ENCODE results near the gene FBXW2.
A peak's percentile ranks its signal among the peaks of the same experiment; 100 is the strongest.
"Not testable (repeated sequence)": the region's sequence is repeated elsewhere in the genome, so short reads cannot be mapped to it uniquely, and the experiment has no call there.

Gene FBXW2

DNA sequence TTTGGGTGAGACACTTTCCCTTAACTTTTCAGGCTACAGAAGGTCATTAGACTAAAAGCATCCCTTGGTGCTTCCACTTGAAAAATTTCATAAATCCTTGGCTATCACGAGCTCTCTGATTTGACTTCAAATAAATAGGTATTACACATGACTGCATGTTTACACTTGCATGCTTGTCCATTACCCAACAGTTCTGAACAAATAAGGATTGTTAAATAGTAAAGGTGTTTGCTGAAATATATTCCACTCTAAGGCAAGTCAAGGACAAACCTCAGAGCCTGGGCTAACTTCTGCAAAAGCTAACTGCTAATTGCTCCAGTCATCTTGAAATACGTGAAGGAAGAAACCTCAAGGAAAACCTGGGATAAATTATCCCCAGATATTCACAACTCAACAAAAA, 14.5 kb downstream of the FBXW2 start:
- no peak for DNase-seq (ENCODE audit: low spot score)

- DNase-seq (ENCODE audit: low spot score) = no peak
Observed at GRCh38 chr9:120777229-120777628, 16.0 kb downstream of the FBXW2 start.

- no peak for DNase-seq (ENCODE audit: low spot score)
Observed at GRCh38 chr9:120776788-120777187, 16.4 kb downstream of the FBXW2 start.

DNA sequence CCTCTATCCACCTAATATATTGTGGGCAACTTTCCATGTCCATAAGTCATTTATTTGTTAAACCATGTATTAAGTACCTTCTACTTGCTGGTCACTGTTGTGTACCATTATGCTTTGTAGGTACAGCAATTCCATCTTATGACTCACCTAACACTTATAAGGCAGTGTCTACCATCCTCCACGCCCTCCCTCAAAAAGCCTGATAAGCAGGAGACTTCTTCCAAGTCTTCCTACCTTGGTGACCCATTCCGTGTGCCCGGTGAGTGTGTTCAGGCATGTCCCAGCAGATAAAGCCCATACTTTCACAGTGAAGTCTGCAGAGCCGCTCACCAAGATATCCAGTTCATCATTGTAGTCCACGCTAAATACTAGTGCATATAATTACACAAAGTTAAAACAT, 17.4 kb downstream of the FBXW2 start:
- no peak for DNase-seq (ENCODE audit: low spot score)

- no peak for DNase-seq (ENCODE audit: low spot score)
Observed at GRCh38 chr9:120774719-120775118, 18.5 kb downstream of the FBXW2 start.

GRCh38 chr9:120773256-120773655, 20.0 kb downstream of the FBXW2 start:
- no peak for DNase-seq (ENCODE audit: low spot score)

DNA sequence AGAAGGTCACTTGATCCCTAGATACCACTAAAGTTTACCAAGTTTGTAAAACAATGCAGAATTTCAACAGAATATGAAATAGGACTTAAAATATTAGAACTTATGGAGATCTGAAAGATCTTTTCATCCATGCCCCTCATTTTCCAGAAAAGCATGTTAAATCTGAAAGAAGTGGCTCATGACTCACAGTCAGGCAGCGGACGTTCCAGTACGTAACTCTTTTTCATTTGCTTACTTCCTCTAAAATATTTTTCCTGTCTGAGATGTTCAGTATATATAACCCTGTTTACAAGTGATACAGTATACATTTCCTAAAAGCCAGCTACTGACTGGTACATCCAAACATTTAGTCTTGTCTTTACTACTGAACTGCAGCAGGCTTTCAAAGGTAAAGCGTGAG, 22.3 kb downstream of the FBXW2 start:
- DNase-seq (ENCODE audit: low spot score) = no peak

GRCh38 chr9:120768886-120769285, 24.3 kb downstream of the FBXW2 start:
- no peak for DNase-seq (ENCODE audit: low spot score)

DNA sequence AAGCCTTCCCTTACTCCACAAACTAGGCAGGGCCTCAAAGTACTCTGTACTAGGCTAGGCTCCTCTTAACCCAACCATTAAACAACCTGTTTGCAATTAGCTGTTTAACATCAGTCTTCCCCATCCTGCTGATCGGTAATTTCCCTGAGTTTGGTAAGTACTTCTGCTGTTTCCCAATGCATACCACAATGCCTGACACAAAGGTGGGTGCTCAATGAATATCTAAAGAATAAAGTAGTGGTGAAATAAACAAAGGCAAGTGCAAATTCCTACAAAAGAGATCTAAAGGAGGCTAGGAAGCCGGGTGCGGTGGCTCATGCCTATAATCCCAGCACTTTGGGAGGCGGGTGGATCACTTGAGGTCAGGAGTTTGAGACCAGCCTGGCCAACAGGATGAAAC, 25.0 kb downstream of the FBXW2 start:
- DNase-seq (ENCODE audit: low spot score) = no peak

DNA sequence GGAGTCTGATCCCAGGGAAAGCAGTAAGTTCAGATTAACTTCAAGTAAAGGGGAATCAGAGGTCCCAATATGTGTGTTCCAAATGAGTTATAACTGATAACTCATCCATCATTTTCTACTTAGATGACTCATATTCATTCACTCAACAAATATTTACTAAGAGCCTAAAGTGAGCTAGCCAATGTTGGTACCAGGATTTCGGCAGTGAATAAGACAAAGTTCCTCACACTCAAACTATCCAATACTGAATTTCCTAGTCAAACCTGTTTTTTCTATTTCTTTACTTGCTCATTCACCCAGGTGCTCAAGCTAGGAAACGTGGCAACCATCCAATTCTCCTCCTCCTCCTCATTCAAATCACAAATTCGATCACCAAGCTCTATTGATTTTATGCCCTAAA, 25.8 kb downstream of the FBXW2 start:
- DNase-seq (ENCODE audit: low spot score) = no peak

- DNase-seq (ENCODE audit: low spot score) = no peak
Observed at GRCh38 chr9:120765910-120766425, 27.2 kb downstream of the FBXW2 start.

DNA sequence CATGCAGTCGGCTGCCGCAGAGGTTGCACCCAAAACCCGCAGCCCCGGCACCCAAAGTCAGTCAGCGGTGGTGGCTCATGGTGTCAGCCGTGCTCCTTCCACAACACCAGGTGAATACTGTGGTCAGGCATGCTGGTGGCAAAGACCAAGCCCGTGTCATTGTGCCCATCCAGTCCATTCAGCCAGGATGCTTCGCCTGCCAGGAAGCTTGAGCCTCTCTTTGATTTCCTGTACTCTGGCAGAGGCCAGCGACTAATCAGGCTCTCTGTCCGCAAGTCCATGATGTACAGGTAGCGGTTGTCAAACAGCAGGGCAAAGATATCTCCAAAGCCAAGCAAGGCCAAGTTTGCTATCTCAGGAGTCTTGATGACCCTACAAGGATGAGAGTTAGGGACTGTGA, 28.7 kb downstream of the FBXW2 start:
- no peak for DNase-seq (ENCODE audit: low spot score)

- peak; percentile 36 for DNase-seq (ENCODE audit: low spot score)
Observed at GRCh38 chr9:120761006-120761405, 32.2 kb downstream of the FBXW2 start.

DNA sequence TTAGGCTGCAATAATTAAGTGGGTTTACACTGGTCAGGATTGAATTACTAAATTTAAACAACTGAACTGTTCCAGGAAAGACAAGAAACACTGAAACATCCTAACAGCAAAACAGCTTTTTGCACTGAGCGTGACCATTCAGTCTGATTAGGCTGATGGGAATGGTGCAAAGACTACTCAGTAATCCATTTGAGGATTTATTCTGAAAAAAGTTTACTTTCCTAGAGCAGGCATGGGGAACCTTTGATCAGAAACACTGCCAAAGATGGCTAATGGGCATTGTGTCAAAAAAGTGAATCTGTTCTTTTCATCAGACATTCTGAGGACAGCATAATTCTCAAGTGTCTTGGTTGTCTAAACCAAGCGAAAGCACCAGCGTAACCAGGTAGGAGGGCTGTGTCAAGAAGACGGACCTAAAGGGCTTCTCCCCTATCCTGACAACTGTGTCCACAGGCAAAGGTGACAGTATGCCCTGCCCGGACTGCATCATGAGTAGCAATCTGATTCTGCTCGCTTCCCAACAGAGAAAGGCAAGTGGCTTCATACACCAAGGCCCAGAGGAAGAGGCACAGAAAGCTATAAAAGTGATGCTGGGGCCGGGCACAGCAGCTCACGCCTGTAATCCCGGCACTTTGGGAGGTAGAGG, 33.3 kb downstream of the FBXW2 start:
- DNase-seq (ENCODE audit: low spot score) = no peak

DNA sequence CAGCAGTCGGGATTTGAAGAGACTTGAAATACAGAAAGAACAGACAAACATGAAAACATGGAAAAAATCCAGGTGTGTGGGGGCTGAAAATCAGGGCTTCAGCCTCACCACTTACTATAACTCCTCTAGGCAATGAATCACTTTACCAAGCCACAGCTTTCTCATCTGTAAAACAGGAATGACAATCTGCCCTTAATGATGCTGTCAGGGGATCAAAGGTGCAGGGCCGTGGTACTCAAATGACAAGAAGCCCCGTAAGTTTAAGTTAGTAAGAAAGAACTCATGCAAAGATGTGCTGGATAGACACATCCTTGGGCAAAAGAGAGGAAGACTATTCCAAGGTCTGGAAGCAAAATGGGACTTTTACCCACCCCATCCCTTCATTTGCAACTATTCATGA, 34.7 kb downstream of the FBXW2 start:
- no peak for DNase-seq (ENCODE audit: low spot score)

DNA sequence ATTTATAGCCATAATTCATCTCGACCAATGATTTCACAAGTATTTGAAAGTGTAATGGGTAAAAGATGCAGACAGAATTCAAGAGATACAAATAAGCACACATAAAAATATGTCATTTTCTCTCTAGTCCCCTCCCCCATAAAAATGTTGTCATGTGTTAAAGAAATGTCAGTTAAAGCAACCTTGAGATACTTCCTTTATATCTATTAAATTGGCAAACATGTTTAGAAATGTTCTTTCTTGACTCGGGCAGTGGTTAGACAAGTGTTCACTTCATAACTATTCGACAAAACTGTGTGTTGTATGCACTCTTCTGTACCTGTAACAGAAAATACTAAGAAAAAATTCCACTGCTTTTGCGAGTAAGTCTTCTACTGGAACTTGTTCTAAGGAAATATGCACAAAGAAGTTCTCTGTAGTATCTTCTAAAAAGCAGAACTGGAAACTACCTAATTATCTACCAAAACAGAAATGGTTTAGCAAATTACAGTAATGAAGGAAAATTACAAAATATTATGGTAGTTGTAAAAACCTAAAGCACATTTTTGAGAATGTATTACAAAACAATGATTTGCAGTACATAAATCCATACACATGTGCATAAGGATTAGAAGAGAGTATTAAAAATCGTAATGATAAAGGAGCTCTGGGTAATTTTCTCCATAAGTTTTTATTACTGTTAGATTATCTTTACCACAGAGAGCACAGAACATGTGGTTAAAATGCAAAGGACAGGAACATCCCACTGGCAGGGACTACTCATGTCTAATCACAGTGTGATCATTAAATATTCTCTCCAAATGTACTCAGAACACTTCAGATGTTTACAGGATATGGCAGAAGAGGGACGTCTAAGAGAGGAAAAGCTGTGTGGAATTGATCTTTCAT, 35.9 kb downstream of the FBXW2 start:
- no peak for DNase-seq (ENCODE audit: low spot score)

GRCh38 chr9:120756531-120756930, 36.7 kb downstream of the FBXW2 start:
- no peak for DNase-seq (ENCODE audit: low spot score)

GRCh38 chr9:120755810-120756434, 37.3 kb downstream of the FBXW2 start:
- peak; percentile 66 for DNase-seq (ENCODE audit: low spot score)

- no peak for DNase-seq (ENCODE audit: low spot score)
Observed at GRCh38 chr9:120755044-120755443, 38.2 kb downstream of the FBXW2 start.

DNA sequence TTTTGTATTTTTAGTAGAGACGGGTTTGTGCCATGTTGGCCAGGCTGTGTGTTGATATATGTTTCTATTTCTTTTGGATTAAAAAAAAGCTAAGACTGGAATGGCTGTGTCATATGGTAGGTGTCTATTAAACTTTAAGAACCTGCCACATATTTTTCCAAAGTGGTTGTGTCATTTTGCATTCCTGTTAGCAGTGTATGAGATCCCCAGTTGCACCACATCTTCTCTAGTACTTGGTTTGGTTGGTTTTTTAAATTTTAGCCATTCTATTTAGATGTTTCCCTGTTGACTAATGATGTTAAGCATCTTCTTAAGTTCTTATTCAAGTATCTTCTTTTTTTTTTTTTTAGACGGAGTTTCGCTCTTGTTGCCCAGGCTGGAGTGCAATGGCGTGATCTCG, 42.8 kb downstream of the FBXW2 start:
- DNase-seq (ENCODE audit: low spot score) = no peak

GRCh38 chr9:120746366-120746765, 46.9 kb downstream of the FBXW2 start:
- not testable (repeated sequence) for DNase-seq (ENCODE audit: low spot score)

GRCh38 chr9:120745278-120745677, 47.9 kb downstream of the FBXW2 start:
- DNase-seq (ENCODE audit: low spot score) = no peak

DNA sequence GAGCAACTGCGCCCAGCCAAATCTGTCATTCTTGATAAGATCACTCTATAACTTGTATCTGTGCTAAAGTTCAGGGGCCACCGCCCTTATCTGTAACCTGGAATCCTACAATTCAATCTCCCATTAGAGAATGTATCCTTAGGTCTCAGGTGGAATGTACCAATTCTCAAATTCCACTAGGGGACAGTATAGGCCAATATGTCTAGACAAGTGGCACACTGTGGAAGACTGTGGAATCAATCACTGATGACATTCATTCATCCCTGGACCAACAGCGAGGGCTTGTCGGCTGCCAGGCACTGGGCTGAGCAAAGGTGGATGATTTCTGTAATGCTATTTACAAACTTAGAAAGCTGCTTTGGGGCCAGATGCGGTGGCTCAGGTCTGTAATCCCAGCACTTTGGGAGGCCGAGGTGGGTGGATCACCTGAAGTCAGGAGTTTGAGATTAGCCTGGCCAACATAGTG, 50.2 kb downstream of the FBXW2 start:
- peak; percentile 73 for DNase-seq (ENCODE audit: low spot score)

Data from AG08396 (cell line).